Endothelial cell of umbilical vein (primary cell): ENCODE measurements around the gene SYT8. TPM values are rescaled to one million over a fixed set of nuclear protein-coding genes. Genes with fewer than 3 reads are reported as not detected.

Experiments
- BruUV-seq: library from RNA; stranded (reverse); fragments of 400-500 nt; replicated peaks from 2 replicates; lab custom pipeline; 2021; lab: Mats Ljungman, UMichigan
- CTCF ChIA-PET: fragments of 300-600, 350-600 bp; sonication (Branson Sonifier 250); formaldehyde crosslinking; loops from one replicate; lab custom pipeline; 2021; ENCODE audit warnings: antibody characterized with exemption, inconsistent platforms; lab: Charles Lee
- POLR2A ChIA-PET: fragments of 300-600, 350-600 bp; sonication (Branson Sonifier 250); formaldehyde crosslinking; loops from one replicate; lab custom pipeline; 2021; ENCODE audit warnings: antibody characterized with exemption, inconsistent platforms; lab: Charles Lee
- DNase-seq: peaks from one replicate; pipeline ENCODE4 v3.0.0-alpha.2; 2011; ENCODE audit warnings: low read depth, low spot score
- FAIRE-seq: peaks from 2 replicates; lab custom pipeline; 2011; peaks lifted over from hg19 to GRCh38; lab: Jason Lieb, UNC
- H2AFZ ChIP-seq: 2 replicates; pipeline ENCODE4 v1.6.0; 2012; ENCODE audit warnings: low read depth, low read length, control low read depth, inconsistent platforms
- H3K27ac ChIP-seq: 2 replicates; pipeline ENCODE4 v1.5.1; 2011; ENCODE audit warnings: low read depth, mild to moderate bottlenecking, control low read depth, low read length, moderate library complexity; ENCODE audit not compliant: insufficient read depth
- H3K27me3 ChIP-seq, 2 experiments: 2 replicates each; pipeline versions ENCODE4 v1.6.0 to v1.6.1; 2011; ENCODE audit warnings: low read length in 2 of 2, mixed read lengths in 1 of 2; ENCODE audit not compliant: control insufficient read depth in 2 of 2, insufficient read depth in 2 of 2
- H3K36me3 ChIP-seq, 2 experiments: 2 replicates in 1 of 2; 3 replicates in 1 of 2; pipeline ENCODE4 v1.5.1; 2011; ENCODE audit warnings: low read length in 2 of 2, mild to moderate bottlenecking in 1 of 2, moderate library complexity in 1 of 2; ENCODE audit not compliant: control insufficient read depth in 2 of 2, insufficient read depth in 2 of 2; ENCODE audit errors: extremely low read depth in 1 of 2
- H3K4me1 ChIP-seq: 3 replicates; pipeline ENCODE4 v1.5.1; 2011; ENCODE audit warnings: mild to moderate bottlenecking, low read length; ENCODE audit not compliant: control insufficient read depth, insufficient read depth; ENCODE audit errors: extremely low read depth
- H3K4me2 ChIP-seq: 2 replicates; pipeline ENCODE4 v1.6.1; 2011; ENCODE audit warnings: low read length, control low read depth, mixed read lengths; ENCODE audit not compliant: insufficient read depth
- H3K4me3 ChIP-seq, 3 experiments: fragments of 200-600 bp in 1 of 3; sonication (generic), shearing (Covaris generic) in 1 of 3; replicated peaks in 1 of 3; 2 replicates each; pipeline ENCODE4 v1.5.1; 2011 to 2016; ENCODE audit warnings: control low read depth in 3 of 3, low read length in 3 of 3, mild to moderate bottlenecking in 2 of 3, inconsistent platforms in 1 of 3, low read depth in 1 of 3, moderate library complexity in 1 of 3; ENCODE audit not compliant: insufficient read depth in 1 of 3
- H3K79me2 ChIP-seq: 2 replicates; pipeline ENCODE4 v1.6.0; 2012; ENCODE audit warnings: low read length, inconsistent platforms; ENCODE audit not compliant: control insufficient read depth, insufficient read depth
- H3K9ac ChIP-seq: replicated peaks from 2 replicates; pipeline ENCODE3; 2011; ENCODE audit warnings: low read length, control low read depth; ENCODE audit not compliant: insufficient read depth; ENCODE audit errors: extremely low read depth
- H3K9me1 ChIP-seq: replicated peaks from 3 replicates; pipeline ENCODE4 v1.6.0; 2011; ENCODE audit warnings: mild to moderate bottlenecking, low read length; ENCODE audit not compliant: control insufficient read depth, insufficient read depth; ENCODE audit errors: extremely low read depth
- H3K9me3 ChIP-seq: replicated peaks from 2 replicates; pipeline ENCODE4 v1.5.1; 2012; ENCODE audit warnings: low read length, inconsistent platforms; ENCODE audit not compliant: control insufficient read depth, insufficient read depth
- H4K20me1 ChIP-seq: replicated peaks from 2 replicates; pipeline ENCODE3; 2011; ENCODE audit warnings: mild to moderate bottlenecking, low read length; ENCODE audit not compliant: control insufficient read depth, insufficient read depth; ENCODE audit errors: extremely low read depth
- CTCF ChIP-seq, 2 donors: IDR thresholded peaks; 1 replicate in 1 of 2; 2 replicates in 1 of 2; pipeline ENCODE4 v1.5.1; 2011; ENCODE audit warnings: low read length in 2 of 2, mild to moderate bottlenecking in 2 of 2, moderate library complexity in 2 of 2, control low read depth in 1 of 2, inconsistent platforms in 1 of 2, low read depth in 1 of 2; ENCODE audit not compliant: insufficient read depth in 1 of 2; ENCODE audit errors: extremely low read depth in 1 of 2
- EZH2 ChIP-seq: IDR thresholded peaks from 2 replicates; pipeline ENCODE4 v1.6.1; 2012; ENCODE audit warnings: borderline replicate concordance, low read depth, mild to moderate bottlenecking, moderate library complexity, low read length, inconsistent platforms; ENCODE audit not compliant: severe bottlenecking
- FOS ChIP-seq: IDR thresholded peaks from 2 replicates; pipeline ENCODE4 v1.6.1; 2011; ENCODE audit warnings: mild to moderate bottlenecking, low read length, moderate library complexity, borderline replicate concordance; ENCODE audit not compliant: insufficient read depth
- GATA2 ChIP-seq: IDR thresholded peaks from 2 replicates; pipeline ENCODE4 v1.7.0; 2011; ENCODE audit warnings: low read depth, mild to moderate bottlenecking, moderate library complexity, mixed read lengths, low read length; ENCODE audit not compliant: insufficient read length, insufficient read depth
- JUN ChIP-seq: IDR thresholded peaks from 2 replicates; pipeline ENCODE4 v1.6.1; 2011; ENCODE audit warnings: borderline replicate concordance, low read depth; ENCODE audit not compliant: insufficient read length, insufficient read depth
- MAX ChIP-seq: IDR thresholded peaks from 2 replicates; pipeline ENCODE4 v1.6.1; 2011; ENCODE audit not compliant: insufficient read depth, insufficient read length
- MYC ChIP-seq: IDR thresholded peaks from one replicate; pipeline ENCODE4 v1.6.1; 2011; ENCODE audit warnings: mild to moderate bottlenecking, low read depth, low read length
- POLR2A ChIP-seq: IDR thresholded peaks from 2 replicates; pipeline ENCODE4 v1.6.1; 2012; ENCODE audit warnings: low read depth, mild to moderate bottlenecking, control low read depth, low read length
- POLR2AphosphoS5 ChIP-seq: IDR thresholded peaks from 2 replicates; pipeline ENCODE4 v1.6.1; 2012; ENCODE audit warnings: low read depth, mild to moderate bottlenecking, control low read depth, low read length, moderate library complexity; ENCODE audit not compliant: insufficient read depth
- dilution Hi-C: fragments of 300-500 bp; cut with MboI; formaldehyde crosslinking; loops from one replicate; pipeline ENCODE4 v1.15.0; 2019; ENCODE audit warnings: low sequenced_read_pairs; ENCODE audit not compliant: extremely low pct_ligation_motif_present
- intact Hi-C: fragments of 100-400 bp; cut with micrococcal nuclease; formaldehyde crosslinking; loops from one replicate; pipeline ENCODE4 v1.10.0; 2022
- polyA plus RNA-seq, 4 experiments: library from polyadenylated mRNA; depleted of rRNA in 3 of 4; stranded (reverse) in 3 of 4; unstranded in 1 of 4; fragments of >200 nt; gene quantifications; 2 replicates each; pipeline versions ENCODE4 v1.2.1 to v1.2.3, GENCODE V29; 2011 to 2012; ENCODE audit warnings: missing spikeins in 1 of 4
- total RNA-seq: library from RNA; stranded (reverse); gene quantifications from 2 replicates; pipeline ENCODE4 v1.2.3, GENCODE V29; 2021

Gene SYT8
- total and polyA plus RNA-seq, 2 donors (not counting 3 experiments of a cell fraction or from before 2014, with no cell fraction given): not detected

GRCh38 chr11:1785749-1786413, 48.9 kb upstream of the SYT8 start:
- Histone ChIP-seq H3K9me1 (no peaks in the 10 kb centered on the region), H3K79me2 (no peaks in the 10 kb centered on the region), H3K27me3 (peaks cover 0 to 8% of the 10 kb centered on the region in 2 experiments), H3K9ac (no peak overlapping the region), H3K4me2 (no peak overlapping the region), H3K4me1 (no peaks in the 10 kb centered on the region), H3K4me3 (no peak overlapping the region), H2AFZ (no peak overlapping the region), H4K20me1 (no peaks in the 10 kb centered on the region), H3K27ac (no peak overlapping the region), H3K36me3 (no peaks in the 10 kb centered on the region), H3K9me3 (no peaks in the 10 kb centered on the region)
- no peak for TF ChIP-seq MYC
- no peak for TF ChIP-seq CTCF (IDR thresholded peaks at IDR 0.05; ENCODE audit: extremely low read depth in 1 of 2, insufficient read depth in 1 of 2, low read depth in 1 of 2, low read length in 2 of 2)
- no peak for TF ChIP-seq FOS
- TF ChIP-seq MAX: no peak
- no peak for TF ChIP-seq JUN
- no peak for TF ChIP-seq POLR2A
- no peak for TF ChIP-seq GATA2
- no peak for TF ChIP-seq POLR2AphosphoS5
- TF ChIP-seq EZH2: no peak
- intact Hi-C loops: no loop called here
- ChIA-PET POLR2A (no interaction called here), CTCF (interaction anchor here (1.6 kb wide), 1 partner anchor 133 kb away, joined by 4 read pairs; no protein-coding TSS in a partner anchor)
- DNase-seq: no peak
- BruUV-seq: no TSS peak
- dilution Hi-C loops: no loop called here
- FAIRE-seq: no peak
